Measurements from ENCODE around the gene HMGA1. TPM values are rescaled to one million over a fixed set of nuclear protein-coding genes. Genes with fewer than 3 reads are reported as not detected.

HMGA1 gene
- total RNA-seq, 2 experiments from 2014 or later = 291 to 318 TPM

DNA sequence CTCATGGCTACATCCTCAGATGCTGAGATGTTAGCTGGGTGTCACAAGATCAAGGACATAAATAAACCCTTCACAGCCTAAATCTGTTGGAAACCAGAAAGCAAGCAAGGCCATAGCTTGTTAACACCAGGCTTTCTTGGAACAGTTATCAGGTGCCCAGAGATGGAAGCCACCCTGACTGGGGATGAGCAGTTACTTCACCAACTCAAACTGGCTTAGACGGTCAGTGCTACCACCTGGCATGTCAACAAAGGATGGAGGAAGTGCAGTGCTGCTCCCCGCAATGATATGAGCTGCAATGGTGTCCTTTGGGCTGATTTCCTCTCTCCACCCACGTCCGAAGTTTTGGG, 41.1 kb downstream of the HMGA1 start:
- Mint-ChIP-seq H3K36me3 (ENCODE audit: low read depth) (peaks cover 10% of the 10 kb centered on the region), H3K4me1 (peaks cover 10% of the 10 kb centered on the region), H3K4me3 (no peak overlapping the region), H3K27me3 (no peaks in the 10 kb centered on the region), H3K9me3 (no peaks in the 10 kb centered on the region), H3K27ac (no peak overlapping the region)
- CTCF ChIA-PET = interaction anchor here (1.4 kb wide), 1 partner anchor 43 kb away, joined by 3 read pairs; no protein-coding TSS in a partner anchor
- POLR2A ChIA-PET = no interaction called here
- no peak for DNase-seq

DNA sequence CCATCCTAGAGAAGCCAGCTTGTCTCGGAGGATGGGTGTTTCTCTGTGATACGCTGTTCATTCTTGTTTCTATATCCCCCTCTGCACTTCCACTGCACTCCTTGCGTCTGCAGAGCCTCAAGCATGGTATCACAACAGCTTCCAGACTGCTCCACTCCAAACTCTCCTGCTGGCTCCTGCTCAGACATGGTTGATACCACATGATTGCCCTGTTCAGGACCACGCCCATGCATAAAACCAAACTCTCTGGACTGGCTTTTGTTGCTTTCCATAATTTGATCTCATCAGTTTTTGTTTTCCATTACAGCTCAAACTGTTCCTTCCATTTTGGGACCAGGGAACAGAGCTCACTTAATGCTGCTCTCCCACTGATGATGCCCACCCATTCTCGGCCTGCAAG, 42.2 kb downstream of the HMGA1 start:
- CTCF ChIA-PET = interaction anchor here (1.4 kb wide), 1 partner anchor 42 kb away, joined by 3 read pairs; no protein-coding TSS in a partner anchor

DNA sequence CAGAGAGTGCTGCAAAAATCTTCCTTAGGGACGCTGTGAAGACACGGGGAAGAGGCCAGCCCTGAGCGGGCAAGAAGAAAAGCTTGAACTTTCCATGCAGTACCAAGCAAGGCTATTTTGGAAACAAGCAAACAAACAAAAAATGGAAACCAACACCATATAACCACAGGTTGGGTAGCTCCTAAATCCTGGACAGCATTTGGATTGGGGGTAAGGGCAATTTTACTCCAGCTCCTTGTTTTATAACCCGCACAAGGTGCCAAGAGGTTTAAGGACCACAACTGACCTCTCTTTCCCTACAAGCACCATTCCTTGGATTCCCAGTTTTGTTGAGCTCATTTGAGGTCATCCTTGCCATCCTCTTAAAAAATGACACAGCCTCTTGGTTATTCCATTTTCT, 43.5 kb downstream of the HMGA1 start:
- CTCF ChIA-PET = interaction anchor here (1.3 to 1.8 kb wide), 2 partner anchors 15 to 31 kb away, joined by 4 to 5 read pairs; no protein-coding TSS in a partner anchor
- no peaks in the 10 kb centered on the region for H3K9me3 Mint-ChIP-seq
- POLR2A ChIA-PET = no interaction called here

More for the DNA sequence above, 42.2 kb downstream of the HMGA1 start:
- Mint-ChIP-seq H3K36me3 (ENCODE audit: low read depth) (peaks cover 11% of the 10 kb centered on the region), H3K4me1 (peaks cover 10% of the 10 kb centered on the region), H3K4me3 (no peak overlapping the region), H3K27me3 (no peaks in the 10 kb centered on the region), H3K9me3 (no peaks in the 10 kb centered on the region), H3K27ac (no peak overlapping the region)
- POLR2A ChIA-PET = no interaction called here
- DNase-seq = no peak

DNA sequence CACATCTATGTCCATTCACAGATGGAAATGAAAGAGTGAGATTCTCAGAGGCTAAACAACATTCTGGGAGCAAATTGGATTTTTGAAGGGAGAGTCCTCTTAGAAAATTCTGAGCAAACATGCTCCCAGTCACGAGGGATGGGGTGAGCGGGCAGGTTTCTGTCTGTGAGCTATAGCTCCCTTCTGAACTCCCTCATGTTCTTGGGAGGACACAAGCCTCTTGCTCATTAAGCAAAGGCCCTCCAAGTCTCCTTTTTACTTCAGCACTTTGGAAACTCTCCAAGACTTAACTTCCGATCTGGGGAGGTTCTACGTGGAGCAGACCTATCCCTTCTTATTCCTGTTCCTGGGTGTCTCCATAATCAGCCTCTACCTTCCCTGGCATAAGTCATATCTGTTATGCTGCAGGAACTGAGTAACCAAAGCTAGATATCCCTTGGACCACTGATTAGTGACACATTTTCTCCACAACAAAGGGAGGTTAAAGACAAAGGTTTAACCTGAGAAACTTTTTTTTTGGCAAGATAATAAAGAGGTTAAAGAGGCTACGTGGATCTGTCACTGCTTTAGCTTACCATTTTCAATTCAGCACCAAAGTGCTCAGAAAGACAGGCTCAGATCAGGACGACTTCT, 45.1 kb downstream of the HMGA1 start:
- ChIA-PET POLR2A (no interaction called here), CTCF (interaction anchor here (0.6 to 1.4 kb wide), 2 partner anchors 18 to 89 kb away, joined by 3 read pairs; no protein-coding TSS in a partner anchor)

More for the DNA sequence above, 43.5 kb downstream of the HMGA1 start:
- Mint-ChIP-seq H3K36me3 (ENCODE audit: low read depth) (peaks cover 16% of the 10 kb centered on the region), H3K4me1 (peaks cover 18% of the 10 kb centered on the region), H3K4me3 (no peak overlapping the region), H3K27me3 (no peaks in the 10 kb centered on the region), H3K27ac (no peak overlapping the region)
- no peak for DNase-seq

DNA sequence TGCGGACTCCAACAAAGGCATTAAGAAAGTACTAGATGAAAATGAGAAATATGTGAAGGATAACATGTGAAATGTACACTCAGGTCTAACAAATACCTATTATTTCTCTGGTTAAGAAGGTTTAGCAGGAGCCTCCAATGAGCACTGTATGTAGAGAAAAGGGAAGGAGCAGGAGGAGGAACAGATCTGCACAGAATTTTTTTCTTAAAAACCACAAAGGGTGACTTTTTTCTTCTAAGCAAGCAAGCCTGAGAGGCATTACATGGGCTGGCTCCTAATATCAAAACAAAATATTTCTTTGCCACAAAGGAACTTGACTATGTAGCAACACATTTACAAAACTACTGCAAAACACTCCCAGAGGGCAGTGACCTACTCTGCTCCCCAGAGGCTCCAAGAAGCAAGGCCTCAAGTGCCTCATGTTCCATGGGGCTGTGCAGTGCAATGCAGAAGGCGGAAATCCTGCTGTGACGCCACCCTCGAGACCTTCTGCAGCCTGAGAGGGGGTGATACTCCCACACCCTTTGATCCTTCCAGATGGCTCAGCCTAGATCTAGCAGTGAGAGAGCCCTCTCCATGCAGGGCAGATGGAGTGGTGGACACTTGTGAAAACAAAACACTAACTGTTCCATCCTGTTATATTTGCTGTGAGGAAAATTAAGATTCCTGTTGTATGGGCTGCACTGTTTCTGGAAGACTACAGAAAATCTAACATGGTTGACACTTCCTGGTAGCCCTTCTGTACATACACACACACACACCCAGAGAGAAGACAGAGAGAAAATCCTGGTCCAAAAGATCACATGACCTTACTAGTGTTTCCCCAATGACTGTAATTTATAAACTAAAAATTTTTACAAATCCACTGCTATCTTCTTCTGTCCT, 48.1 kb downstream of the HMGA1 start:
- Mint-ChIP-seq H3K4me1 (peaks cover 30% of the 10 kb centered on the region), H3K27me3 (no peaks in the 10 kb centered on the region), H3K27ac (no peak overlapping the region), H3K9me3 (no peaks in the 10 kb centered on the region), H3K36me3 (ENCODE audit: low read depth) (peaks cover 33% of the 10 kb centered on the region), H3K4me3 (no peak overlapping the region)
- ChIA-PET POLR2A (no interaction called here), CTCF (interaction anchor here (0.7 to 0.9 kb wide), 2 partner anchors 77 to 667 kb away, joined by 3 to 5 read pairs; no protein-coding TSS in a partner anchor)
- no peak for DNase-seq

More for the DNA sequence above, 45.1 kb downstream of the HMGA1 start:
- no peaks in the 10 kb centered on the region for H3K9me3 Mint-ChIP-seq
- peaks cover 18% of the 10 kb centered on the region for H3K4me1 Mint-ChIP-seq
- no peak overlapping the region for H3K27ac Mint-ChIP-seq
- DNase-seq = no peak
- peaks cover 19% of the 10 kb centered on the region for H3K36me3 Mint-ChIP-seq (ENCODE audit: low read depth)
- no peaks in the 10 kb centered on the region for H3K27me3 Mint-ChIP-seq
- no peak overlapping the region for H3K4me3 Mint-ChIP-seq

DNA sequence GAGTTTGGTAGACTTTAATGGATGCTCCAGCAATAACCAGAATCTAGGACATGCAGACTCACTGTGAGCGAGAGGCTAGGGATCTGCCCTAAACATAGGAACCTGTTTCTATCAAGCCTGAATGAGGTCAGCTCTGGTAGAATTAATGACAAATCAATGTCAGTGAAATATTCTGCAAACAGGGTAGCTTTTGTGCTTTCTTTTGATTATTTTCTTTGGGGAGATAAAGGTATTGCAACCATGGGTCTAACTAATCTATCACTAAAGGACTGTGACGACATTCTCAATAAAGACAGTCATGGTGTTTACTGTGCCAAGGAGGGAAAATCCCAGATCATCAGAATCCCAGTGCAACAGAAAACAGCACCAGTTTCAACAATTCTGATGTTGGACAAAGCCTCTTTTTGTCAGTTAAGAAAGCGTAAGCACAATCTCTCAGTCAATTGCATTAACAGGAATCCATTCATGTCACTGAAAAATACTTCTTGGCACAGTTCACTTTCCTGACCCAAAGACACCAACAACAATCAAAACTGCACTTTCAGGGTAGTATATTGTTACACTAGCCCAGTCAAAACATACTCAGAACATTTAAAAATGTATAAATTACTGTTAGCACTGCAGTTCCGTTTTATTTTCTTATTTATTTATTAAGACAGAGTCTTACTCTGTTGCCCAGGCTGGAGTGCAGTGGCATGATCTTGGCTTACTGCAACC, 48.9 kb downstream of the HMGA1 start:
- ChIA-PET CTCF (no interaction called here), POLR2A (no interaction called here)
- DNase-seq = no peak
- no peak overlapping the region for H3K4me3 Mint-ChIP-seq
- peaks cover 32% of the 10 kb centered on the region for H3K36me3 Mint-ChIP-seq (ENCODE audit: low read depth)
- H3K27ac Mint-ChIP-seq = no peak overlapping the region
- peaks cover 31% of the 10 kb centered on the region for H3K4me1 Mint-ChIP-seq
- no peaks in the 10 kb centered on the region for H3K27me3 Mint-ChIP-seq
- no peaks in the 10 kb centered on the region for H3K9me3 Mint-ChIP-seq

DNA sequence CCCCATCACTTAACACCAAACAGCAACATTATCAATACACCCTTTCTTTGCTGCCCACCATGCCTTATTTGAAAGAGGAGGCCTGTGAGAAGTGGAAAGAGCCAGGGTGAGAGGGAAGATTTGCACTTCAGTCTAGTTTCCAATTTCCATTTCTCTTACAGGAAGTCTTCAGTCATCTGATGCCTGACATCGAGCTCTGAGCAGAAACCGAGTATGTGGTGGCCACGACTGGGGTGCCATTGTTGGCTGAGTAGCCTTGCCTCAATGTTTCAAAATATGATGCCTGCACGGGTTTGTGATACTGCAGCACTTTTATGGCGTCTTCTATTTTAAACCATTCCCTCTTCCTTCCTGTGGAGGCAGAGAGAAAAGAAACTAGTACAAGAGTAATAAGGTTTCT, 51.9 kb downstream of the HMGA1 start:
- CTCF ChIA-PET = no interaction called here

DNA sequence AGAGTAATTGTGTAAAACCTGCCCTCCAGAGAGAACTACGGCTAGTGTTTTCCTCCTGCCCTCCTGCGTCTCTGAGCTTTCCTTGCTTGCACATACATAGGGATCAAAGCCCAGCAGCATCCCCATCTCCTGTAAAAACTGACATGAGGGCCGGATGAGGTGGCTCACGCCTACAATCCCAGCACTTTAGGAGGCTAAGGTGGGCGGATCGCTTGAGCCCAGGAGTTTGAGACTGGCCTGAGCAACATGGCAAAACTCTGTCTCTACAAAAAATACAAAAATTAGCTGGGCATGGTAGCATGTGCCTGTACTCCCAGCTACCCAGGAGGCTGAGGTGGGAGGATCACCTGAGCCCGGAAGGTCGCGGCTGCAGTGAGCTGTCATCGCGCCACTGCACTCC, 52.5 kb downstream of the HMGA1 start:
- H3K4me3 Mint-ChIP-seq = no peak overlapping the region
- CTCF ChIA-PET = interaction anchor here (0.9 to 1.9 kb wide), 2 partner anchors 12 to 15 kb away, joined by 3 to 4 read pairs; no protein-coding TSS in a partner anchor
- peak overlapping the region; percentile 58 for H3K27ac Mint-ChIP-seq
- H3K27me3 Mint-ChIP-seq = no peaks in the 10 kb centered on the region
- POLR2A ChIA-PET = no interaction called here
- peaks cover 31% of the 10 kb centered on the region for H3K4me1 Mint-ChIP-seq
- no peak for DNase-seq
- H3K36me3 Mint-ChIP-seq (ENCODE audit: low read depth) = peaks cover 37% of the 10 kb centered on the region
- H3K9me3 Mint-ChIP-seq = no peaks in the 10 kb centered on the region

More for the DNA sequence above, 51.9 kb downstream of the HMGA1 start:
- POLR2A ChIA-PET = no interaction called here
- peak overlapping the region; percentile 47 for H3K27ac Mint-ChIP-seq
- H3K27me3 Mint-ChIP-seq = no peaks in the 10 kb centered on the region
- no peak overlapping the region for H3K4me3 Mint-ChIP-seq
- peaks cover 31% of the 10 kb centered on the region for H3K4me1 Mint-ChIP-seq
- DNase-seq = peak; percentile 39
- H3K36me3 Mint-ChIP-seq (ENCODE audit: low read depth) = peaks cover 36% of the 10 kb centered on the region
- H3K9me3 Mint-ChIP-seq = no peaks in the 10 kb centered on the region

DNA sequence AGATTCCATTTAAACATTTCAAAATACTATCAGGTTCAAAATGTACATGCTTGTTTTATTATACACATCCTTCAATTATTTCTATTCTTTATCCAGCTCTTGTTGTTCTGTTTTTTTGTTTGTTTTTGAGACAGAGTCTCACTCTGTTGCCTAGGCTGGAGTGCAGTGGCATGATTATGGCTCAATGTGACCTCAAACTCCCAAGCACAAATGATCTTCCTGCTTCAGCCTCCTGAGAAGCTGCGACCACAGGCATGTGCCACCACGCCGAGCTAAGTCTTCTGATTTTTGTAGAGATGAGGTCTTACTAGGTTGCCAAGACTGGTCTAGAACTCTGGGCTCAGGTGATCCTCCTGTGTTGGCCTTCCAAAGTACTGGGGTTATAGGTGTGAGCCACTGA, 56.3 kb downstream of the HMGA1 start:
- no peak for DNase-seq
- Mint-ChIP-seq H3K36me3 (ENCODE audit: low read depth) (peaks cover 25% of the 10 kb centered on the region), H3K27ac (no peak overlapping the region), H3K27me3 (no peaks in the 10 kb centered on the region), H3K4me3 (no peak overlapping the region), H3K4me1 (peaks cover 30% of the 10 kb centered on the region), H3K9me3 (no peaks in the 10 kb centered on the region)
- ChIA-PET POLR2A (interaction anchor here (0.6 kb wide), 1 partner anchor 22 kb away, joined by 3 read pairs; no protein-coding TSS in a partner anchor), CTCF (interaction anchor here (0.5 to 1.3 kb wide), 3 partner anchors 10 to 1324 kb away, joined by 3 to 4 read pairs (median 3); partner anchors contain the start of gene SMIM29)

DNA sequence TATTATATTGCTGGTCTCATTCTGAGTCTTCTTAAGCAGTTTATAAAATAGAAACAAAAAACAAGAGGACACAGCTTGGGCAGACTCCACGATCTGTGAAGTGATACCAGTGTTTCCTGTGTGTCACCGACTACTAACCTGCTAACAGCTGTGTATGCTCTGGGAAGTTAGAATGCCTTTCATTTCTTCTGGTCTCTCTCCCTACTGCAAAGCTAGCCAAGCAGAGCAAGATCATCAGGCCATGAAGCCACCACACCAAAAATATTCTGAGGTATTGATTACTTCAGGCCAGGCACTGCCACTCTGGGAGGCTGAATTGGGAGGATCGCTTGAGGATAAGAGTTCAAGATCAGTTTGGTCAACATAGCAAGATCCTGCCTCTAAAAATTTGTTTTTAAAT, 59.0 kb downstream of the HMGA1 start:
- Mint-ChIP-seq H3K4me1 (peaks cover 14% of the 10 kb centered on the region), H3K9me3 (no peaks in the 10 kb centered on the region), H3K4me3 (peak overlapping the region; percentile 1), H3K27ac (peak overlapping the region; percentile 64), H3K27me3 (no peaks in the 10 kb centered on the region), H3K36me3 (ENCODE audit: low read depth) (peaks cover 17% of the 10 kb centered on the region)
- CTCF ChIA-PET = interaction anchor here (0.6 to 1.8 kb wide), 4 partner anchors 10 to 63 kb away, joined by 3 to 4 read pairs (median 4); no protein-coding TSS in a partner anchor
- peak; percentile 24 for DNase-seq
- POLR2A ChIA-PET = interaction anchor here (0.6 kb wide), 1 partner anchor 24 kb away, joined by 5 read pairs; no protein-coding TSS in a partner anchor
